GM18909 (cell line): Measurements from ENCODE around the gene TRMT1.
A peak's percentile ranks its signal among the peaks of the same experiment; 100 is the strongest.
"Not testable (repeated sequence)": the region's sequence is repeated elsewhere in the genome, so short reads cannot be mapped to it uniquely, and the experiment has no call there.

Experiments
- ATAC-seq: cut with Tn5 transposase; IDR thresholded peaks from one replicate; pipeline ENCODE4 v1.9.1; 2021; ENCODE audit warnings: mild to moderate bottlenecking; ENCODE audit not compliant: unreplicated experiment, poor library complexity

The TRMT1 gene

DNA sequence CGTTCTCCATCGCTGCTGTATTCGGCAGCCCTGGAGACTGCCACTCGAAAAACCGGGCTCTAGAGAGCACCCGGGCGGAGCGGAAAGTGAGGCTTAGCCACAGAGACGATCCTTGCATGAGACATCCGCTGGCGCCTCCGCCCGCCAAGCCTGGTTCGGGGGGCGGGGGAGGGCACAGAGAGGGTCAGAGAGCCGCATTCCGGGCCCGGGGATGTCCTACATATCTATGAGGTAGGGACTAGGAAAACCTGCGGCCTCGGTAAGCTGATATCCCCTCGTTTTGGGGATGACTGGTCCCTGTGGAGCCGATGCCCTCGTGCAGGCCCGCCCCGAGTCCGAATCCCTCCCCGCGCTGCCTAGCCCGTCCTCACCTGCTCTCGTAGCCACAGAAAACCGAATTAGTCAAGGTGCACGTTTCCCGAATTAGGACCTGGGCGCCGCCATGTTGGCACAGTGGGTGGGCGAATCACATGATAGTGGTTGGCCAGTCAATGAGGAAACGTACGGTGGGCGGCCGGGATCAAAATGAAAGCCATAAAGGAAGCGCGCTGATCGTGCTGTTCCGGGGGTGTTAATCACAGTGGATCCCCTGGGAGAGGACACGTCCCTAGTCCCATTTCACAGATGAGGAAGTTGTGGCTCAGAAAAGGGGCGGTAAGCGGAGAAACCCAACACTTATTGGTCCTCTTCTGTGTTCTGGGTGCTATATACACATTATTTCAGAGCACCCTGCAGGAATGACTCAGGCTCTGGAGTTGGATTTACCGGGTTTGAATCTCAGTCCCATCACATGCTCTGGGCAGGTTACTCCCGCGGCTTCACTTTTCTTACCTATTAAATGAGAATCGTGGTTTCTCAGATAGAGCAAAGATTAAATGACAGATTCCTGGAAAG, at the start of gene TRMT1:
TRMT1 (minus strand) TSS at position 459 of the 894 bp plus-strand sequence; CDS start at position 118, 341 bp downstream.
- ATAC-seq = peak; percentile 53

DNA sequence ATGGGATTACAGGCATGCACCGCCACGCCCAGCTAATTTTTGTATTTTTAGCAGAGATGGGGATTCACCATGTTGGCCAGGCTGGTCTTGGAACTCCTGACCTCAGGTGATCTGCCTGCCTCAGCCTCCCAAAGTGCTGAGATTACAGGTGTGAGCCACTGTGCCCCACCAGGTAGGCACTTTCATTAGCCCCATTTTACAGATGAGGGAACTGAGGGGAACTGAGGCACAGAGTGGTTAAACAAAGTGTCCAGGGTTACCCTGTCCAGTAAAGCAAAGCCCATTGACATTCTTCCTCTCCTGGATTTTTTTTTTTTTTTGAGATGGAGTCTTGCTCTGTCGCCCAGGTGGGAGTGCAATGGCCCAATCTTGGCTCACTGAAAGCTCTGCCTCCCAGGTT, 49.6 kb upstream of the TRMT1 start:
- ATAC-seq = not testable (repeated sequence)

DNA sequence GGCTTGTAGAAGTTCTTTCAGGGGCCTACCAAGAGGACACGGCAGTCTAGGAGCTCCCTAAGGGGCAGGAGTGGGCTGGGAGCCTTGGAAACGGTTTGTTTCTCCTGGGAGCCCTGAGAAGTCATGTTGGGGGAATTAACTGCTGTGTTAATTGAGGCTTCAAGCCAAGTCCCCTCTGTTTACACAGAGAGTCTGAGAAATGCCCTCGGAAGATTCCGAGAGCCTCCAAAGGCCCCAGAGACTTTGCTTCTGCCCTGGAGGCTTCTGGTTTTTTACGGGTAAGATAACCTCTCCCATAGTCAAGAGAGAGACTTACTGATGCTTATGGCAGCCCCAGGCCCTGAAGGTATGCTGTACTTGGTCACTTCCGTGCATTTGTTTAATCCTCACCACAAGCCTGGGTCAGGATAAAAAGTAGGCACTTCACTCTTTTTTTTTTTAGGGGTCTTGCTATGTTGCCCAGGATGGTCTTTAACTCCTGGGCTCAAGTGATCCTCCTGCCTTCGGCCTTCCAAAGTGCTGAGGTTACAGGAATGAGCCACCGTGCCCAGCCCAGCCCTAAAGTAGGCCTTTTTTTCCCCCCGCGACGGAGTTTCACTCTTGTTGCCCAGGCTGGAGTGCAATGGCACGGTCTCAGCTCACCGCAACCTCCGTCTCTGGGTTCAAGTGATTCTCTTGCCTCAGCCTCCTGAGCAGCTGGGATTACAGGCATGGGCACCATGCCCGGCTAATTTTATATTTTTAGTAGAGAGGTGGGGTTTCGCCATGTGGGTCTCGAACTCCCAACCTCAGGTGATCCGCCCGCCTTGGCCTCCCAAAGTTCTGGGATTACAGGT, 48.8 kb upstream of the TRMT1 start:
- no peak for ATAC-seq

GRCh38 chr19:13164343-13165161, 48.0 kb upstream of the TRMT1 start:
- ATAC-seq = no peak

DNA sequence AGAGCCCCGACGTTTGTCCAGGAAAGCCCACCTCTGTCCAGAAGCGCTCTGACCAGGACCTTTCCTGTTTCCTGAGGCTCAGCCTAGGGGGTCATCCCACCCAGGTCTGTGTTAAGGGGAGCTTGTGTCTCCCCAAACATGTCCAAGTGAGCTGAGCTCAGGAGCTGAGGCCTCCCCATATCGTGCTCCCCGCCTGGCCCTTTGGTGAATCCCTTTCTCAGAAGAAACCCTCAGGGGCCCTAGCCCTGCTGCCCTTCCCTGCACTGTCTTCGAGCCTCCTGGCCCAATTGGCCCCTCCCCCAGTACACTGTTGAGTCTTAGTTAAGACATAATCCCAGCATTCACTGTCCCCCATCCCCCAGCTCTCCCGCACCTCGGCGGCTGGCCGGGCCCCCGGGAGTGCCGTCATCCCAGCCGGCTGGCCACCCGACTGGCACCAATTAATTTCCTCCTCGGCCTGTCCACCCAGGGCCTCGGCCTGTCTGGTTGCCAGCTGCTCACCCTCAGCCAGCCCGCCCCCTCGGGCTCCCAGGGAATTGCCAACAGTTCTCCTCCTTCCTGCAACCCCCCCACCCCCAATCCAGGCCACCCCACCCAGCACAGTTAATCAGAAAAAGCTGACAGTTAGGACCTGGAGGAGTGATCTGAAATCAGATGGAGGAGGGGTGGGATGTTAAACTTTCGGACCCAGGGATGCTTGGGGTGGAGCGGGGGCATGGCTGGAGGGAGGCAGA, 47.2 kb upstream of the TRMT1 start:
- no peak for ATAC-seq

GRCh38 chr19:13162724-13163608, 46.4 kb upstream of the TRMT1 start:
- peak; percentile 59 for ATAC-seq

- ATAC-seq = no peak
These were observed 44.0 kb upstream of the TRMT1 start for GRCh38 chr19:13160557-13160956.

DNA sequence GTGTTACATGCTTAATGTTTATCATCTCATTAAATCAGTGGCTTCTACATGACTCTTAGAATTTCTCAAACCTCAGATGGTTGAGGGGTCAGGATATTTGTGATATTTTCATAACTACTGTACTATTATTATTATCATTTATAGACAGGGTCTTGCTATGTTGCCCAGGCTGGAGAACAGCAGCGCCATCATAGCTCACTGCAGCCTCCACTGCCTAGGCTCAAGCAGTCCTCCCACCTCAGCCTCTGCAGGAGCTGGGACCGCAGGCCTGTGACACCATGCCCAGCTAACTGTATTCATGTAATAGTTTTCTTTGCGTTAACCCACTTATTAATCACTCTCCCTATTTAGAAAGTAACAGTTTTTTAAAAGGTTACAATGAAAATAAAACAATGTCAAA, 43.2 kb upstream of the TRMT1 start:
- no peak for ATAC-seq

DNA sequence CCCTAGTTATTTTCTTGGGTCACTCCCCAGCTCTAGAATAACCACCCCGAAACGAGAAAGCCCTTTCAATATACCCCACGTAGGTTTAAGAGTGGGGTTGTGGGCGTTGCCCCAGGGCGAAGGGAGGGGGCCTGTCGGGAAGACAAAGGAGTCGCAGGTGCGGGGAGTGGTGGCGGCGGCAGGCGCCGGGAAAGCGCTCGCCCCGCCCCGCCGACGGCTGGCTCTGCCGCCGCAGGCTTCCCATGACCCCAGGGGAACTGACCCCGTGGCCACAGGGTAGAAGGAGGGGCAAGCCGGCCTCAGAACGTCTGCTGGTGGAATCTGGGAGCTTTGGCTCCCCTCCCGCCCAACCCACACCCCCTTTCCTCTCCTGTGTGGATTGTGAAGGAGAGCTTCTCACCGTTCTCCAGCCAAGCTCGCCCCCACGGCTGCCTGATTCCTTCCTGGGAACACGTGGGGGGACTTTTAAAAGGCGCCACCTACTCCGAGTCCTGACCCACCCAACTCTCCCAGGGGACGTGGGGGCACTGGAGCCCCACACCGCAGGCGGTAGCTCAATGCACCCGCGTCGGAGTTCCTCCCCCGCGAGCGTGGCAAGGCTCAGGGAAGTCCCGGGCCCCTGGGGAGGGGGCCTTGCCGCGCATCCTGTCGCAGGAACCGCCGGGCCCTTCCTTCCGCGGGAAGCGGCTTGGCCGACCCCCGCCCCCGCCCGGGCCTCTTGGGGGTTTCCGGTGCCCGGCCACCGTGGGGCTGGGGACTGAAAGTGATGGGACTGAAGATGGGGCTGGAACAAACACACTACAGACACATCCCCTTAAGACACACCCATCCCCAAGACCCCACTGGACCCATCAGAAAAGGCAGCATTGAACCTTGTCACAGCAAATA, 39.2 kb upstream of the TRMT1 start:
- ATAC-seq = no peak

DNA sequence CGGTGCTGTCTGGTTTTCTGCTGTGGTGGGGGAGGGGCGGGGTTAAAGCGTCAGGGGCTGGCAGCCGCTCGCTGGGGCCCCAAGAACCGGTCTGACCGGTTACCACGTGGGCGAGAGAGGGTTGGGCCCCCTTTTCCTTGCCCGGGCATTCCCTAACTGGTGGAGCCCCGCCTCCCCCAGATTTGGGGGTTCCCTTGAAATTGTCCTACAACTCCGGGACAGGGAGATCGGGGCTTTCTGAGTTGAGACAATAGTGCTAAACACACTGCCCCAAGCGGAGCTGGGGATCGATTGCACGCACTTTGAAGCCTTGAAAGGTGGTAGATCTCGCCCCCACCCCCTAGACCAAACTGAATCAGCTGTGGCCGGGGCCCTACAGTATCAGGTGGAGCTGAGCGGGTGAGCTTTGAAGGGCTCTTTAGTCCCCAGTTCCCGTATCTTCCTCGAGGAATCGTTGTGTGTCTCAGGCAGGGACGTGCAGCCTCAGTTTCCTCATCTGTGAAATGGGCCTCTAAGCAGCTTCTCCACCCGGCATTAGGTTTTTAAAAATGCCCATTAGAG, 38.5 kb upstream of the TRMT1 start:
- ATAC-seq = no peak

DNA sequence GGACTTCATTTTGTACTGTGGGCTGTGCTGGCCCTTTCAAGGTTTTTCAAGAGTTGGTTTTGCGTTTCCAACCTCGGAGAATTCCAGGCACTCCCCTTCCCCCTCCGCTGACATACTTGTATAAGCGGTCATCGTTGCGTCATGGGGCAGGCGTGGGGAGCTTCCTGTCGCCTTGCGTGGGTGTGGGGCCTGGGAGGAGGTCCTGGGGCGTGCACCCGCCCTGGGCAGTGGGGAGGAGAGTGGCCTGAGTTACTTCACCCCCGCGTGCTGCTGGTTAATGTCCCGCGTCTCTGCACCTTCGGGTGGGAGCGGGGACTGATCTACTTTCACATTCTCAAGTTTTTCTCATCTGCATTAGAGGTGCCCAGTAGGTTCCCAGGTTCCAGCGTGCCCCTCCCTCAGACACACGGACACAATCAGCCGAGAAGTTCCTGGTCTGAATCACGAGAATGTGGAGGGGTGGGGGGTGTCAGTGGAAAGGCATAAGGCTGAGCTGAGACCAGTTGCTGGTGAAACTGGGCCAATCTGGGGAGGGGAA, 37.8 kb upstream of the TRMT1 start:
- ATAC-seq = no peak

GRCh38 chr19:13153569-13154240, 37.2 kb upstream of the TRMT1 start:
- ATAC-seq = no peak

DNA sequence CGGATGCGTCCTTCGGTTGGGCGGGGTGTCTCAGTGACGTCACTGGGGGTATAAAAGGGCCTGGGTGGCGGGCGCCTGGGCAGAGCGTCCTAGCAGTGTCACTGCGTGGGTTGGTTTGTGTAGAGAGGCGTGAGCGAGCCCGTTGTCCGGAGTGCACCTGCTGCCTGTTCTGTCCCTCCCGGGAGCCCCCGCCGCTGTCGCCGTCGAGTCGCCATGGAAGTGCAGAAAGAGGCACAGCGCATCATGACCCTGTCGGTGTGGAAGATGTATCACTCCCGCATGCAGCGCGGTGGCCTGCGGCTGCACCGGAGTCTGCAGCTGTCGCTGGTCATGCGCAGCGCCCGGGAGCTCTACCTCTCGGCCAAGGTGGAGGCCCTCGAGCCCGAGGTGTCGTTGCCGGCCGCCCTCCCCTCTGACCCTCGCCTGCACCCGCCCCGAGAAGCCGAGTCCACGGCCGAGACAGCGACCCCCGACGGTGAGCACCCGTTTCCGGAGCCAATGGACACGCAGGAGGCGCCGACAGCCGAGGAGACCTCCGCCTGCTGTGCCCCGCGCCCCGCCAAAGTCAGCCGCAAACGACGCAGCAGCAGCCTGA, 36.5 kb upstream of the TRMT1 start:
- ATAC-seq = peak; percentile 37

DNA sequence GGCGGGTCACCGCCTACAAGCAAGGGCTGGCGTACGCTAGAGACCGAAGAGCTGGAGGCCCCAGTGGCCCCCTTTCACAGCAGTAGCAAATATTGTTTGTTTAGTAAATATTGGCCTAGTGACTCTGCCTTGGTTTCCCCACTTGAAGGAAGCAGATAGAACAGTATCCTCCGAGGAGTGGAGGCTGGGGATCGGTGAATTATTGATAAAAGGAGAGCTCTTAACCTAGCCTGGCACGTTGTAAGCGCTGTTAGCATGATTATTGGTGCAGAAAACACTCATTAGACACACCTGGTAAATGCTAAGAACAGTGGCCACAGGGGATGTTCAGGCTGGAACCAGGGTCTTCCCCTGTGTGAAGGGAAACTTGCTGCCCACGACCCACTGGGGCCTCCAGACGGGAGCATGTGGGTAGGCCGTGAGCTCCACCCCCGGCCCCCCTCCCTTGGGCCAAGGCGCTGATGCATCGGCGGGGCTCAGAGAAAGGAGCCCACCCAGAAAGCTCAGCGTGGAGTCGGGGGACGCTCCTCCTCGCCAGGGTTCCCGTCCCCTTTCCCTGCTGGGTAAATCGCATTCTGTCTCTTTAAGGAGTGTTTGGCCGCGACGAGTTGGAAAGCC, 35.9 kb upstream of the TRMT1 start:
- peak; percentile 9 for ATAC-seq

GRCh38 chr19:13151605-13152355, 35.2 kb upstream of the TRMT1 start:
- ATAC-seq = peak; percentile 42
